PFSK-1 (cell line): Measurements from ENCODE around the gene CLASP1.

Experiments
- FOXP2 ChIP-seq: optimal IDR thresholded peaks from 2 replicates; pipeline ENCODE3; 2011; ENCODE audit warnings: borderline replicate concordance, control low read depth, inconsistent platforms; ENCODE audit not compliant: insufficient read depth; ENCODE audit errors: extremely low read length, extremely low read depth
- POLR2AphosphoS5 ChIP-seq: IDR thresholded peaks from 2 replicates; pipeline ENCODE4 v1.6.1; 2012; ENCODE audit warnings: low read depth, mild to moderate bottlenecking, control low read depth, low read length, moderate library complexity
- REST ChIP-seq, 2 experiments: IDR thresholded peaks; 2 replicates each; pipeline versions ENCODE4 v1.6.1 to v1.8.0; 2011 to 2012; ENCODE audit warnings: low read depth in 2 of 2, low read length in 2 of 2, control low read depth in 1 of 2, inconsistent platforms in 1 of 2, mild to moderate bottlenecking in 1 of 2, moderate library complexity in 1 of 2; ENCODE audit not compliant: insufficient read depth in 1 of 2
- SIN3A ChIP-seq: IDR thresholded peaks from 2 replicates; pipeline ENCODE4 v1.6.1; 2012; ENCODE audit warnings: mild to moderate bottlenecking, low read length, moderate library complexity, borderline replicate concordance; ENCODE audit not compliant: insufficient read depth
- TAF1 ChIP-seq: IDR thresholded peaks from 2 replicates; pipeline ENCODE4 v1.6.1; 2012; ENCODE audit warnings: low read length, control low read depth, borderline replicate concordance; ENCODE audit not compliant: insufficient read depth

- TF ChIP-seq POLR2AphosphoS5: no peak
- no peak for TF ChIP-seq TAF1
- no peak for TF ChIP-seq FOXP2
- TF ChIP-seq REST (IDR thresholded peaks at IDR 0.05; ENCODE audit: insufficient read depth in 1 of 2, low read depth in 2 of 2, low read length in 2 of 2): no peak
- TF ChIP-seq SIN3A: no peak
These were observed 16.8 kb upstream of the CLASP1 start for GRCh38 chr2:121666042-121666441.
